ENCODE measurements around the gene PRKCH. TPM values are rescaled to one million over a fixed set of nuclear protein-coding genes. Genes with fewer than 3 reads are reported as not detected.

Gene PRKCH
- total and polyA plus RNA-seq, 10 of the 15 experiments (the other 5 are each of a cell fraction or from before 2014, with no cell fraction given): 10.7 to 140 (median 33.2) TPM

GRCh38 chr14:61381553-61381952 is 60.2 kb downstream of the PRKCH start:
- WGBS (ENCODE audit: insufficient coverage, insufficient replicate concordance, low lambda C conversion rate, missing lambda C conversion rate): 45% methylated on average over 9 of the region's 9 CpGs
- Histone ChIP-seq H3K27me3 (replicated peaks in 1 of 2; ENCODE audit: control insufficient read depth in 2 of 2, insufficient read depth in 2 of 2, low read length in 1 of 2) (no peaks in the 10 kb centered on the region), H3K4me2 (ENCODE audit: control insufficient read depth, insufficient read depth) (no peak overlapping the region), H3K27ac (ENCODE audit: control insufficient read depth, insufficient read depth) (no peak overlapping the region; the same call in 1 of the 2 replicates), H3K4me3 (no peak overlapping the region), H3K9me3 (replicated peaks; ENCODE audit: control insufficient read depth, insufficient read depth, low read length) (peaks cover 4% of the 10 kb centered on the region; the same call in 2 of the 3 replicates), H3K79me2 (ENCODE audit: control insufficient read depth, insufficient read depth, low read length) (peaks cover 96% of the 10 kb centered on the region), H3K4me1 (ENCODE audit: control insufficient read depth, insufficient read depth, low read length) (peaks cover 55% of the 10 kb centered on the region), H3K9ac (ENCODE audit: control insufficient read depth, insufficient read depth, low read length) (no peak overlapping the region), H2AFZ (ENCODE audit: control insufficient read depth, low read depth, low read length) (no peak overlapping the region), H3K36me3 (ENCODE audit: control insufficient read depth in 2 of 2, insufficient read depth in 2 of 2, low read length in 1 of 2) (peaks cover 0 to 5% of the 10 kb centered on the region in 2 experiments; a peak in 2 of 4 replicates), H4K20me1 (ENCODE audit: control insufficient read depth, insufficient read depth) (no peaks in the 10 kb centered on the region)
- ATAC-seq: peak; percentile 5
- SMC1A ChIA-PET (ENCODE audit: uncharacterized antibody, unreplicated experiment): interaction anchor here (0.7 to 7.9 kb wide), 10 partner anchors 7 to 320 kb away, joined by 3 to 85 read pairs (median 5); no protein-coding TSS in a partner anchor
- intact Hi-C loops (cut with micrococcal nuclease; ENCODE audit: unreplicated experiment): no loop called here
- in situ Hi-C loops (cut with MboI): no loop called here
- POLR2A ChIA-PET: interaction anchor here (0.7 to 1.8 kb wide), 5 partner anchors 13 to 59 kb away, joined by 3 to 7 read pairs (median 5); no protein-coding TSS in a partner anchor
- DNase-seq (ENCODE audit: low read depth, low spot score): no peak
- RAD21 ChIA-PET (ENCODE audit: unreplicated experiment): interaction anchor here (0.5 to 1.6 kb wide), 5 partner anchors 10 to 88 kb away, joined by 3 to 5 read pairs (median 4); no protein-coding TSS in a partner anchor
- BruUV-seq (replicated peaks): no TSS peak
- no peak for FAIRE-seq
- CTCF ChIA-PET: interaction anchor here (1.9 kb wide), 1 partner anchor 13 kb away, joined by 6 read pairs; no protein-coding TSS in a partner anchor
- TF ChIP-seq SPI1 (IDR thresholded peaks at IDR 0.05; ENCODE audit: borderline replicate concordance, insufficient read depth, low read depth, low read length) (no peak), BHLHE40 (IDR thresholded peaks at IDR 0.05; ENCODE audit: borderline replicate concordance in 1 of 2, low read depth in 2 of 2, low read length in 1 of 2) (peak; percentile 43 to 83; a peak in 3 of 4 replicates), CBFB (IDR thresholded peaks at IDR 0.05; ENCODE audit: low read depth) (no peak), SKIL (IDR thresholded peaks at IDR 0.05; ENCODE audit: low read depth, poor library complexity, severe bottlenecking) (no peak), USF1 (IDR thresholded peaks at IDR 0.05; ENCODE audit: borderline replicate concordance, extremely low read length, insufficient read depth, low read depth, low read length) (no peak), MTA3 (IDR thresholded peaks at IDR 0.05; ENCODE audit: borderline replicate concordance, low read length) (no peak), DPF2 (IDR thresholded peaks at IDR 0.05) (0 out of 2 replicates have a peak, but pooled peaks have one; percentile 12), YBX1 (IDR thresholded peaks at IDR 0.05) (no peak), SUPT20H (IDR thresholded peaks at IDR 0.05; ENCODE audit: borderline replicate concordance, control insufficient read depth, low read depth, low read length) (no peak), MLLT1 (IDR thresholded peaks at IDR 0.05) (no peak), CUX1 (IDR thresholded peaks at IDR 0.05; ENCODE audit: insufficient replicate concordance, low read depth, low read length) (no peak), SMAD1 (IDR thresholded peaks at IDR 0.05; ENCODE audit: low read depth, partially characterized antibody) (no peak), CHD1 (IDR thresholded peaks at IDR 0.05; ENCODE audit: low read depth, low read length) (no peak)

Measured in GM12878 (cell line).